DND-41 (cell line): ENCODE data around the gene PLXNA4.

ENCODE experiments used
- ATAC-seq: fragments of 200-7000 bp; cut with Tn5 transposase; 3 replicates; pipeline ENCODE4 v1.9.1; 2021; ENCODE audit warnings: low read depth; ENCODE audit not compliant: insufficient read depth
- DNase-seq: peaks from one replicate; pipeline ENCODE4 v3.0.0-alpha.2; 2020
- H2AFZ ChIP-seq: 2 replicates; pipeline ENCODE4 v1.6.0; 2012; ENCODE audit warnings: low read depth, low read length
- H3K27ac ChIP-seq: 2 replicates; pipeline ENCODE4 v1.5.1; 2012; ENCODE audit warnings: low read length, inconsistent platforms
- H3K27me3 ChIP-seq: fragments of 200-600 bp; sonication (generic); 2 replicates; pipeline ENCODE4 v1.6.0; 2012; ENCODE audit warnings: low read length, mild to moderate bottlenecking, inconsistent platforms; ENCODE audit not compliant: insufficient read depth, poor library complexity
- H3K36me3 ChIP-seq: 2 replicates; pipeline ENCODE4 v1.5.1; 2012; ENCODE audit warnings: low read length, inconsistent platforms; ENCODE audit not compliant: insufficient read depth
- H3K4me1 ChIP-seq: 2 replicates; pipeline ENCODE4 v1.5.1; 2012; ENCODE audit warnings: mild to moderate bottlenecking, low read length; ENCODE audit not compliant: insufficient read depth
- H3K4me2 ChIP-seq: 2 replicates; pipeline ENCODE4 v1.6.0; 2012; ENCODE audit warnings: mild to moderate bottlenecking, moderate library complexity, low read length, inconsistent platforms; ENCODE audit not compliant: insufficient read depth
- H3K4me3 ChIP-seq, 2 experiments: fragments of 200-600 bp in 1 of 2; shearing (Covaris generic) in 1 of 2; 2 replicates each; pipeline ENCODE4 v1.5.1; 2012 to 2016; ENCODE audit warnings: inconsistent platforms in 2 of 2, low read length in 2 of 2, mild to moderate bottlenecking in 2 of 2, low read depth in 1 of 2, moderate library complexity in 1 of 2
- H3K79me2 ChIP-seq: 2 replicates; pipeline ENCODE4 v1.6.0; 2012; ENCODE audit warnings: low read length, inconsistent platforms; ENCODE audit not compliant: insufficient read depth
- H3K9ac ChIP-seq: 2 replicates; pipeline ENCODE4 v1.6.0; 2012; ENCODE audit warnings: low read depth, mild to moderate bottlenecking, inconsistent platforms, low read length, moderate library complexity
- H3K9me3 ChIP-seq: 2 replicates; pipeline ENCODE4 v1.5.1; 2012; ENCODE audit warnings: low read length, moderate library complexity, mild to moderate bottlenecking, inconsistent platforms; ENCODE audit not compliant: insufficient read depth, severe bottlenecking
- H4K20me1 ChIP-seq: 2 replicates; pipeline ENCODE4 v1.6.0; 2012; ENCODE audit warnings: low read length; ENCODE audit not compliant: insufficient read depth
- CTCF ChIP-seq: IDR thresholded peaks from 2 replicates; pipeline ENCODE4 v1.5.1; 2012; ENCODE audit warnings: borderline replicate concordance, low read length, moderate library complexity, mild to moderate bottlenecking; ENCODE audit not compliant: poor library complexity, severe bottlenecking; ENCODE audit errors: extremely low read depth
- EZH2 ChIP-seq: IDR thresholded peaks from 3 replicates; pipeline ENCODE4 v1.6.1; 2012; ENCODE audit warnings: borderline replicate concordance, low read depth, mild to moderate bottlenecking, moderate library complexity, low read length, inconsistent platforms; ENCODE audit not compliant: severe bottlenecking

Gene PLXNA4

GRCh38 chr7:132317701-132318351, 258.4 kb downstream of the PLXNA4 start:
- Histone ChIP-seq H3K79me2 (no peaks in the 10 kb centered on the region), H3K9ac (no peak overlapping the region), H4K20me1 (no peaks in the 10 kb centered on the region), H3K27me3 (peaks cover 14% of the 10 kb centered on the region), H3K4me1 (peaks cover 13% of the 10 kb centered on the region), H3K9me3 (no peaks in the 10 kb centered on the region), H3K27ac (no peak overlapping the region), H3K4me2 (no peak overlapping the region), H3K36me3 (no peaks in the 10 kb centered on the region), H3K4me3 (no peak overlapping the region), H2AFZ (no peak overlapping the region)
- no peak for ATAC-seq
- TF ChIP-seq CTCF: no peak
- no peak for TF ChIP-seq EZH2
- DNase-seq: no peak

- H3K4me2 ChIP-seq: no peak overlapping the region
- no peak overlapping the region for H3K27ac ChIP-seq
- no peaks in the 10 kb centered on the region for H3K9me3 ChIP-seq
- no peak overlapping the region for H3K4me3 ChIP-seq
- peaks cover 7% of the 10 kb centered on the region for H3K27me3 ChIP-seq
- ATAC-seq (no peak), DNase-seq (no peak)
- H3K36me3 ChIP-seq: no peaks in the 10 kb centered on the region
- H4K20me1 ChIP-seq: no peaks in the 10 kb centered on the region
- H3K79me2 ChIP-seq: no peaks in the 10 kb centered on the region
- TF ChIP-seq EZH2 (no peak), CTCF (no peak)
- H3K9ac ChIP-seq: no peak overlapping the region
- no peaks in the 10 kb centered on the region for H3K4me1 ChIP-seq
- H2AFZ ChIP-seq: no peak overlapping the region
Measured at GRCh38 chr7:132312531-132313055, 263.7 kb downstream of the PLXNA4 start.

GRCh38 chr7:132311733-132312132, 264.5 kb downstream of the PLXNA4 start:
- Histone ChIP-seq H3K9me3 (no peaks in the 10 kb centered on the region), H4K20me1 (no peaks in the 10 kb centered on the region), H3K79me2 (no peaks in the 10 kb centered on the region), H2AFZ (no peak overlapping the region), H3K27me3 (peaks cover 7% of the 10 kb centered on the region), H3K4me3 (no peak overlapping the region), H3K27ac (no peak overlapping the region), H3K4me1 (no peaks in the 10 kb centered on the region), H3K9ac (no peak overlapping the region), H3K36me3 (no peaks in the 10 kb centered on the region), H3K4me2 (no peak overlapping the region)
- DNase-seq (no peak), ATAC-seq (no peak)
- TF ChIP-seq EZH2 (no peak), CTCF (no peak)
